H9 (cell line): ENCODE results near the gene COL4A1. TPM values are rescaled to one million over a fixed set of nuclear protein-coding genes. Genes with fewer than 3 reads are reported as not detected.

Experiments
- DNase-seq: peaks from one replicate; pipeline ENCODE4 v3.0.0-alpha.2; 2017
- H2AFZ ChIP-seq: one replicate; pipeline ENCODE4 v1.6.1; 2013; ENCODE audit warnings: mild to moderate bottlenecking, low read length, control low read depth, moderate library complexity
- H2AK5ac ChIP-seq: 2 replicates; pipeline ENCODE4 v1.6.1; 2013; ENCODE audit warnings: low read length, control low read depth, mixed read lengths; ENCODE audit not compliant: insufficient read length
- H2BK120ac ChIP-seq: one replicate; pipeline ENCODE4 v1.6.1; 2013; ENCODE audit warnings: low read depth, mild to moderate bottlenecking, low read length, control low read depth, inconsistent platforms; ENCODE audit not compliant: poor library complexity, severe bottlenecking
- H2BK12ac ChIP-seq: 2 replicates; pipeline ENCODE4 v1.6.1; 2013; ENCODE audit warnings: low read length, control low read depth, mixed read lengths, low read depth; ENCODE audit not compliant: insufficient read length
- H2BK15ac ChIP-seq: 2 replicates; pipeline ENCODE4 v1.6.1; 2013; ENCODE audit warnings: low read depth, low read length, control low read depth
- H2BK20ac ChIP-seq: one replicate; pipeline ENCODE4 v1.6.1; 2013; ENCODE audit warnings: low read depth, mild to moderate bottlenecking, low read length, control low read depth, inconsistent platforms; ENCODE audit not compliant: poor library complexity, severe bottlenecking
- H2BK5ac ChIP-seq: 2 replicates; pipeline ENCODE4 v1.6.1; 2013; ENCODE audit warnings: low read length, control low read depth, mixed read lengths; ENCODE audit not compliant: insufficient read length
- H3K14ac ChIP-seq: 2 replicates; pipeline ENCODE4 v1.6.1; 2013; ENCODE audit warnings: low read length, control low read depth; ENCODE audit not compliant: insufficient read depth
- H3K18ac ChIP-seq: 2 replicates; pipeline ENCODE4 v1.6.1; 2013; ENCODE audit warnings: low read depth, mild to moderate bottlenecking, mixed read lengths, low read length, control low read depth; ENCODE audit not compliant: insufficient read length
- H3K23ac ChIP-seq: 2 replicates; pipeline ENCODE4 v1.6.1; 2013; ENCODE audit warnings: low read length, control low read depth, mixed read lengths, low read depth; ENCODE audit not compliant: insufficient read length
- H3K23me2 ChIP-seq: 2 replicates; pipeline ENCODE4 v1.6.1; 2013; ENCODE audit warnings: low read depth, mild to moderate bottlenecking, mixed read lengths, low read length, control low read depth; ENCODE audit not compliant: insufficient read length, poor library complexity, severe bottlenecking
- H3K27ac ChIP-seq: 2 replicates; pipeline ENCODE4 v1.5.1; 2013; ENCODE audit warnings: low read length, control low read depth, mixed read lengths, low read depth; ENCODE audit not compliant: insufficient read length
- H3K27me3 ChIP-seq: 2 replicates; pipeline ENCODE4 v1.6.1; 2013; ENCODE audit warnings: low read length, control low read depth, inconsistent platforms; ENCODE audit not compliant: insufficient read depth
- H3K4ac ChIP-seq: 2 replicates; pipeline ENCODE4 v1.6.1; 2013; ENCODE audit warnings: low read depth, mild to moderate bottlenecking, control low read depth, inconsistent platforms, low read length, moderate library complexity
- H3K4me1 ChIP-seq: 2 replicates; pipeline ENCODE4 v1.6.1; 2013; ENCODE audit warnings: low read length, control low read depth, inconsistent platforms; ENCODE audit not compliant: insufficient read depth
- H3K4me2 ChIP-seq: 2 replicates; pipeline ENCODE4 v1.6.1; 2013; ENCODE audit warnings: low read length, control low read depth, mixed read lengths; ENCODE audit not compliant: insufficient read length, insufficient read depth
- H3K56ac ChIP-seq: 2 replicates; pipeline ENCODE4 v1.6.1; 2013; ENCODE audit warnings: low read depth, mild to moderate bottlenecking, mixed read lengths, low read length, control low read depth; ENCODE audit not compliant: insufficient read length
- H3K79me1 ChIP-seq: 2 replicates; pipeline ENCODE4 v1.6.1; 2013; ENCODE audit warnings: low read depth, mild to moderate bottlenecking, moderate library complexity, low read length, control low read depth, inconsistent platforms; ENCODE audit not compliant: insufficient read depth, poor library complexity, severe bottlenecking
- H3K79me2 ChIP-seq: 2 replicates; pipeline ENCODE4 v1.6.1; 2013; ENCODE audit warnings: low read length, control low read depth, inconsistent platforms; ENCODE audit not compliant: insufficient read depth
- H3K9ac ChIP-seq: 2 replicates; pipeline ENCODE4 v1.6.1; 2013; ENCODE audit warnings: low read length, control low read depth, mixed read lengths; ENCODE audit not compliant: insufficient read length; ENCODE audit errors: extremely low read depth
- H3K9me3 ChIP-seq: one replicate; pipeline ENCODE4 v1.6.1; 2013; ENCODE audit warnings: low read depth, low read length, inconsistent platforms; ENCODE audit not compliant: control insufficient read depth
- H3T11ph ChIP-seq: one replicate; pipeline ENCODE4 v1.6.1; 2013; ENCODE audit warnings: mild to moderate bottlenecking, low read length, control low read depth, inconsistent platforms
- H4K20me1 ChIP-seq: one replicate; pipeline ENCODE4 v1.6.1; 2013; ENCODE audit not compliant: control insufficient read depth, insufficient read length, insufficient read depth
- H4K5ac ChIP-seq: 2 replicates; pipeline ENCODE4 v1.6.1; 2013; ENCODE audit warnings: low read depth, mild to moderate bottlenecking, mixed read lengths, low read length, control low read depth; ENCODE audit not compliant: insufficient read length
- H4K8ac ChIP-seq: replicated peaks from 2 replicates; pipeline ENCODE4 v1.6.1; 2013; ENCODE audit warnings: low read length, control low read depth, mixed read lengths, low read depth; ENCODE audit not compliant: insufficient read length
- H4K91ac ChIP-seq: 2 replicates; pipeline ENCODE4 v1.6.1; 2013; ENCODE audit warnings: low read depth, mild to moderate bottlenecking, moderate library complexity, mixed read lengths, low read length, control low read depth; ENCODE audit not compliant: insufficient read length
- H3K27ac Mint-ChIP-seq, 3 experiments: 2 replicates in 2 of 3; 3 replicates in 1 of 3; pipeline ENCODE4 v1.8.0; 2020 to 2021; ENCODE audit warnings: mixed read lengths in 3 of 3, mild to moderate bottlenecking in 1 of 3, moderate library complexity in 1 of 3
- H3K27me3 Mint-ChIP-seq: 2 replicates; pipeline ENCODE4 v1.8.0; 2021; ENCODE audit warnings: low read depth, mild to moderate bottlenecking, moderate library complexity, mixed read lengths
- H3K36me3 Mint-ChIP-seq, 3 experiments: 2 replicates in 2 of 3; 3 replicates in 1 of 3; pipeline ENCODE4 v1.8.0; 2020 to 2021; ENCODE audit warnings: low read depth in 3 of 3, mixed read lengths in 3 of 3; ENCODE audit not compliant: insufficient read depth in 1 of 3
- H3K4me1 Mint-ChIP-seq, 2 experiments: 2 replicates each; pipeline ENCODE4 v1.8.0; 2020; ENCODE audit warnings: mixed read lengths in 2 of 2
- H3K4me3 Mint-ChIP-seq, 2 experiments: 2 replicates in 1 of 2; 3 replicates in 1 of 2; pipeline ENCODE4 v1.8.0; 2020 to 2021; ENCODE audit warnings: mild to moderate bottlenecking in 2 of 2, mixed read lengths in 2 of 2, moderate library complexity in 1 of 2
- H3K9me3 Mint-ChIP-seq, 2 experiments: 2 replicates in 1 of 2; 3 replicates in 1 of 2; pipeline ENCODE4 v1.8.0; 2020; ENCODE audit warnings: mild to moderate bottlenecking in 2 of 2, mixed read lengths in 2 of 2, moderate library complexity in 1 of 2
- WGBS: extraction: QIAGEN DNeasy Blood & Tissue Kit; methylation state at CpG from one replicate; pipeline ENCODE4 v1.1.7; 2013; ENCODE audit warnings: missing lambda C conversion rate, low lambda C conversion rate, mixed read lengths; ENCODE audit not compliant: insufficient read length; ENCODE audit errors: extremely low coverage; 5-methylcytosine and 5-hydroxymethylcytosine counted together
- total RNA-seq: library from RNA; stranded (reverse); gene quantifications from 2 replicates; pipeline ENCODE4 v1.2.1, GENCODE V29; 2021
- TF ChIP-seq, protein P1 (sequence below): fragments of 200-600 bp; sonication (generic); conservative IDR thresholded peaks from 3 replicates; pipeline ENCODE4 v1.8.0; 2021; ENCODE audit warnings: antibody characterized with exemption, mild to moderate bottlenecking

The COL4A1 gene
- total RNA-seq, 1 experiment from 2014 or later = 73.1 TPM

DNA sequence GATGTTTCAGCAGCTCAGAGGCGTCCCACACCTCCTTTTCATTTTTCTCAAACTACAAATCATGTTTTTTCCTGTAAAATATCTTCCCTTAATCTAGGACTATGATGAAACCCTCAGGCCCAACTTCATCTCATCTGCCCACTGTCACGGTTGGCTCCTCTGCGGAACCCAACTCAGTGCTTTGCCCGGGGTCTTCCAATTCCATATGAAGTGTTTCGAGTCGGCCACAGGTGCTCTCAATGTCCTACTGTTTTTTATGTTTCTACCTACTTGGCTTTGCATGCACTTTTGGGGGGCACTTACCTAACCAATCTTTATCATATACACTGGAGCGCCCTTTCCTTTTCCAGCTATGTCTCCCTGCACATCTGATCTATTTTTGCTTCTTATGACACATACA lies 28.1 kb downstream of the COL4A1 start:
- Histone ChIP-seq H3K9ac (no peak overlapping the region), H3K27ac (no peak overlapping the region), H3K27me3 (no peaks in the 10 kb centered on the region), H3K79me1 (no peaks in the 10 kb centered on the region), H3K9me3 (no peaks in the 10 kb centered on the region), H4K20me1 (no peaks in the 10 kb centered on the region), H3K4ac (no peak overlapping the region), H4K8ac (no peak overlapping the region), H3T11ph (no peak overlapping the region), H3K4me1 (no peaks in the 10 kb centered on the region), H2BK5ac (no peak overlapping the region), H2BK15ac (no peak overlapping the region), H4K5ac (no peak overlapping the region), H4K91ac (no peak overlapping the region), H3K23me2 (no peaks in the 10 kb centered on the region), H3K18ac (no peak overlapping the region), H2AK5ac (no peak overlapping the region), H3K14ac (no peak overlapping the region), H2BK20ac (no peak overlapping the region), H3K23ac (no peak overlapping the region), H3K4me2 (no peak overlapping the region), H3K56ac (no peak overlapping the region), H3K79me2 (peaks cover 1% of the 10 kb centered on the region; the same call in 1 of the 2 replicates), H2BK12ac (no peak overlapping the region), H2AFZ (no peak overlapping the region), H2BK120ac (no peak overlapping the region)
- no peak overlapping the region; a peak in 1 of 7 replicates for H3K27ac Mint-ChIP-seq
- WGBS = no CpG with 5 or more reads among the region's 7 CpGs
- TF ChIP-seq, protein P1, sequence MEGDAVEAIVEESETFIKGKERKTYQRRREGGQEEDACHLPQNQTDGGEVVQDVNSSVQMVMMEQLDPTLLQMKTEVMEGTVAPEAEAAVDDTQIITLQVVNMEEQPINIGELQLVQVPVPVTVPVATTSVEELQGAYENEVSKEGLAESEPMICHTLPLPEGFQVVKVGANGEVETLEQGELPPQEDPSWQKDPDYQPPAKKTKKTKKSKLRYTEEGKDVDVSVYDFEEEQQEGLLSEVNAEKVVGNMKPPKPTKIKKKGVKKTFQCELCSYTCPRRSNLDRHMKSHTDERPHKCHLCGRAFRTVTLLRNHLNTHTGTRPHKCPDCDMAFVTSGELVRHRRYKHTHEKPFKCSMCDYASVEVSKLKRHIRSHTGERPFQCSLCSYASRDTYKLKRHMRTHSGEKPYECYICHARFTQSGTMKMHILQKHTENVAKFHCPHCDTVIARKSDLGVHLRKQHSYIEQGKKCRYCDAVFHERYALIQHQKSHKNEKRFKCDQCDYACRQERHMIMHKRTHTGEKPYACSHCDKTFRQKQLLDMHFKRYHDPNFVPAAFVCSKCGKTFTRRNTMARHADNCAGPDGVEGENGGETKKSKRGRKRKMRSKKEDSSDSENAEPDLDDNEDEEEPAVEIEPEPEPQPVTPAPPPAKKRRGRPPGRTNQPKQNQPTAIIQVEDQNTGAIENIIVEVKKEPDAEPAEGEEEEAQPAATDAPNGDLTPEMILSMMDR = no peak
- no peaks in the 10 kb centered on the region for H3K9me3 Mint-ChIP-seq
- no peak for DNase-seq
- peaks cover 9 to 12% of the 10 kb centered on the region in 2 experiments for H3K4me1 Mint-ChIP-seq
- no peaks in the 10 kb centered on the region; a peak in 1 of 7 replicates for H3K36me3 Mint-ChIP-seq
- no peak overlapping the region for H3K4me3 Mint-ChIP-seq
- H3K27me3 Mint-ChIP-seq = no peaks in the 10 kb centered on the region
